ENCODE measurements around the gene GRIK4.

- TF ChIP-seq CTCF (conservative IDR thresholded peaks at IDR 0.05; ENCODE audit: low read depth, low read length), result no peak
- TF ChIP-seq EZH2 (IDR thresholded peaks at IDR 0.05; ENCODE audit: low read length, unreplicated experiment), result no peak
Measured at GRCh38 chr11:120707663-120708062, 196.1 kb downstream of the GRIK4 start.

Data from PC-3 (cell line).